Activated T-cell treated with anti-CD3 and anti-CD28 coated beads, Interleukin-2, amount 50 U/mL, for 24 hours (primary cell): ENCODE measurements around the gene GALT.
"Not testable (repeated sequence)": the region's sequence is repeated elsewhere in the genome, so short reads cannot be mapped to it uniquely, and the experiment has no call there.

ENCODE experiments used
- DNase-seq: peaks from one replicate; pipeline ENCODE4 v3.0.0-alpha.2; 2020
- H3K27ac Mint-ChIP-seq: 2 replicates; pipeline ENCODE4 v1.8.0; 2020; ENCODE audit warnings: mild to moderate bottlenecking, mixed read lengths
- H3K27me3 Mint-ChIP-seq: 2 replicates; pipeline ENCODE4 v1.8.0; 2020; ENCODE audit warnings: mixed read lengths
- H3K36me3 Mint-ChIP-seq: 2 replicates; pipeline ENCODE4 v1.8.0; 2020; ENCODE audit warnings: low read depth, mixed read lengths
- H3K4me1 Mint-ChIP-seq: 2 replicates; pipeline ENCODE4 v1.8.0; 2020; ENCODE audit warnings: low read depth, mixed read lengths
- H3K4me3 Mint-ChIP-seq: 2 replicates; pipeline ENCODE4 v1.8.0; 2020; ENCODE audit warnings: mild to moderate bottlenecking, moderate library complexity, mixed read lengths
- H3K9me3 Mint-ChIP-seq: 2 replicates; pipeline ENCODE4 v1.8.0; 2020; ENCODE audit warnings: mixed read lengths

GALT gene

GRCh38 chr9:34635556-34635955 lies 10.9 kb upstream of the GALT start:
- H3K36me3 Mint-ChIP-seq = peaks cover 37% of the 10 kb centered on the region
- H3K4me3 Mint-ChIP-seq = peak overlapping the region; percentile 97
- no peak for DNase-seq
- peaks cover 43% of the 10 kb centered on the region for H3K4me1 Mint-ChIP-seq
- peaks cover 1% of the 10 kb centered on the region for H3K27me3 Mint-ChIP-seq
- no peaks in the 10 kb centered on the region for H3K9me3 Mint-ChIP-seq
- H3K27ac Mint-ChIP-seq = peak overlapping the region; percentile 76

- Mint-ChIP-seq H3K9me3 (no peaks in the 10 kb centered on the region), H3K4me3 (peak overlapping the region; percentile 97), H3K4me1 (peaks cover 46% of the 10 kb centered on the region), H3K27ac (peak overlapping the region; percentile 93), H3K36me3 (peaks cover 37% of the 10 kb centered on the region), H3K27me3 (no peaks in the 10 kb centered on the region)
- DNase-seq = peak; percentile 68
Measured at GRCh38 chr9:34636791-34637355, 9.6 kb upstream of the GALT start.

- Mint-ChIP-seq H3K36me3 (peaks cover 37% of the 10 kb centered on the region), H3K4me1 (peaks cover 46% of the 10 kb centered on the region), H3K4me3 (peak within 1 kb of the TSS; percentile 97), H3K27ac (peak within 1 kb of the TSS; percentile 93), H3K9me3 (no peaks in the 10 kb centered on the region), H3K27me3 (no peaks in the 10 kb centered on the region)
- peak; percentile 97 for DNase-seq
Measured at GRCh38 chr9:34637356-34638137, 8.9 kb upstream of the GALT start, which contains the start of gene SIGMAR1. Gene SIGMAR1, minus strand, starts transcription at chr9:34637787. Its CDS starts 90 bp downstream, at chr9:34637697.

GRCh38 chr9:34638138-34638445 lies 8.4 kb upstream of the GALT start:
- Mint-ChIP-seq H3K4me1 (peaks cover 46% of the 10 kb centered on the region), H3K9me3 (no peaks in the 10 kb centered on the region), H3K36me3 (peaks cover 37% of the 10 kb centered on the region), H3K27me3 (no peaks in the 10 kb centered on the region), H3K4me3 (peak overlapping the region; percentile 97), H3K27ac (peak overlapping the region; percentile 93)
- DNase-seq = no peak

- not testable (repeated sequence) for H3K27ac Mint-ChIP-seq, H3K4me3 Mint-ChIP-seq, H3K27me3 Mint-ChIP-seq, H3K9me3 Mint-ChIP-seq, DNase-seq
- Mint-ChIP-seq H3K36me3 (peaks cover 32% of the 10 kb centered on the region), H3K4me1 (peaks cover 40% of the 10 kb centered on the region)
Measured at GRCh38 chr9:34639322-34639721, 7.2 kb upstream of the GALT start.

DNA sequence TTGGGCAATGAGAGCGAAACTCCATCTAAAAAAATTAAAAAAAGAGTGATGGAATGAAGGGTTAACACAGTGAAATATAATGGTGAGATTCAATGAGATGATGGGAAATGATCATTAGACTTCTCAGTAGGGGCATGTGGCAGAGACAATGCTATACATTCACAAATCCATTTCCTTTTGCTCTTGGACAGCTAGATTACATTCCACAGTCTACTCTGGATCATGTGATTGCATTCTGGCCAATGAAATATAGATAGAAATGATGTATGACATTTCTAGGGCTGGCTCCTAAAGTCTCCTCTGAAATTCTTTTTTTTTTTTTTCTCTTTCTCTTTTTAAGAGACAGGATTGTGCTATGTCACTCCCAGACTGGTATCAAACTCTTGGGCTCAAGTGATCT lies 3.8 kb upstream of the GALT start:
- H3K4me3 Mint-ChIP-seq = no peak overlapping the region

GRCh38 chr9:34644766-34645314 lies 1.6 kb upstream of the GALT start:
- no peak overlapping the region for H3K4me3 Mint-ChIP-seq
- no peaks in the 10 kb centered on the region for H3K9me3 Mint-ChIP-seq
- H3K36me3 Mint-ChIP-seq = peaks cover 35% of the 10 kb centered on the region
- no peaks in the 10 kb centered on the region for H3K27me3 Mint-ChIP-seq
- no peak for DNase-seq
- peaks cover 30% of the 10 kb centered on the region for H3K4me1 Mint-ChIP-seq
- no peak overlapping the region for H3K27ac Mint-ChIP-seq

More for the DNA sequence above, 3.8 kb upstream of the GALT start:
- Mint-ChIP-seq H3K27ac (no peak overlapping the region), H3K36me3 (peaks cover 18% of the 10 kb centered on the region), H3K4me1 (peaks cover 29% of the 10 kb centered on the region), H3K27me3 (no peaks in the 10 kb centered on the region), H3K9me3 (no peaks in the 10 kb centered on the region)
- DNase-seq = no peak

DNA sequence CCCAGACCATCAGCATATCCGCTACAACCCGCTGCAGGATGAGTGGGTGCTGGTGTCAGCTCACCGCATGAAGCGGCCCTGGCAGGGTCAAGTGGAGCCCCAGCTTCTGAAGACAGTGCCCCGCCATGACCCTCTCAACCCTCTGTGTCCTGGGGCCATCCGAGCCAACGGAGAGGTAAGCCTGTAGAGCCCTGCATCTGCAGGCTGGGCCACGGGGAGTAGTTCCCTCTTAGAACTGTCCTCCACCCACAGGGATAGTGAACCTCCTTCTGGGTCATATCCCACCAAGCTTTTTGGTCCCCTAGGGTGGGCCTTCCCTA lies 569 bp downstream of the GALT start:
- H3K4me3 Mint-ChIP-seq = peak overlapping the region; percentile 92
- H3K36me3 Mint-ChIP-seq = peaks cover 54% of the 10 kb centered on the region
- no peak for DNase-seq
- H3K27ac Mint-ChIP-seq = peak overlapping the region; percentile 94
- no peaks in the 10 kb centered on the region for H3K27me3 Mint-ChIP-seq
- H3K9me3 Mint-ChIP-seq = no peaks in the 10 kb centered on the region
- H3K4me1 Mint-ChIP-seq = peaks cover 32% of the 10 kb centered on the region

DNA sequence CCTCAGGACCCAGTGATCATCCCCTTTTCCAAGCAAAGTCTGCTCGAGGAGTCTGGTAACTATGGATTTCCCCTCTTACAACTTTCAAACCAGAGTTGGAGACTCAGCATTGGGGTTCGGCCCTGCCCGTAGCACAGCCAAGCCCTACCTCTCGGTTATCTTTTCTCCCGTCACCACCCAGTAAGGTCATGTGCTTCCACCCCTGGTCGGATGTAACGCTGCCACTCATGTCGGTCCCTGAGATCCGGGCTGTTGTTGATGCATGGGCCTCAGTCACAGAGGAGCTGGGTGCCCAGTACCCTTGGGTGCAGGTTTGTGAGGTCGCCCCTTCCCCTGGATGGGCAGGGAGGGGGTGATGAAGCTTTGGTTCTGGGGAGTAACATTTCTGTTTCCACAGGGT lies 1.2 kb downstream of the GALT start:
- Mint-ChIP-seq H3K27ac (peak overlapping the region; percentile 94), H3K36me3 (peaks cover 54% of the 10 kb centered on the region), H3K9me3 (no peaks in the 10 kb centered on the region), H3K4me3 (peak overlapping the region; percentile 92), H3K27me3 (no peaks in the 10 kb centered on the region), H3K4me1 (peaks cover 38% of the 10 kb centered on the region)
- no peak for DNase-seq

DNA sequence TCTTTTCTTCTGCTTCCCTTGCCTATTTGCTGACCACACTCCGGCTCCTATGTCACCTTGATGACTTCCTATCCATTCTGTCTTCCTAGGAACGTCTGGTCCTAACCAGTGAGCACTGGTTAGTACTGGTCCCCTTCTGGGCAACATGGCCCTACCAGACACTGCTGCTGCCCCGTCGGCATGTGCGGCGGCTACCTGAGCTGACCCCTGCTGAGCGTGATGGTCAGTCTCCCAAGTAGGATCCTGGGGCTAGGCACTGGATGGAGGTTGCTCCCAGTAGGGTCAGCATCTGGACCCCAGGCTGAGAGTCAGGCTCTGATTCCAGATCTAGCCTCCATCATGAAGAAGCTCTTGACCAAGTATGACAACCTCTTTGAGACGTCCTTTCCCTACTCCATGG lies 2.2 kb downstream of the GALT start:
- Mint-ChIP-seq H3K4me3 (peak overlapping the region; percentile 92), H3K27ac (peak overlapping the region; percentile 28), H3K4me1 (peaks cover 44% of the 10 kb centered on the region), H3K9me3 (no peaks in the 10 kb centered on the region), H3K27me3 (no peaks in the 10 kb centered on the region), H3K36me3 (peaks cover 54% of the 10 kb centered on the region)
- DNase-seq = no peak

- Mint-ChIP-seq H3K4me3 (no peak overlapping the region), H3K27me3 (no peaks in the 10 kb centered on the region), H3K36me3 (peaks cover 54% of the 10 kb centered on the region), H3K9me3 (no peaks in the 10 kb centered on the region), H3K27ac (peak overlapping the region; percentile 15), H3K4me1 (peaks cover 43% of the 10 kb centered on the region)
- DNase-seq = no peak
Measured at GRCh38 chr9:34650816-34651215, 4.3 kb downstream of the GALT start.

- Mint-ChIP-seq H3K9me3 (no peaks in the 10 kb centered on the region), H3K27ac (peak overlapping the region; percentile 15), H3K27me3 (no peaks in the 10 kb centered on the region), H3K36me3 (peaks cover 54% of the 10 kb centered on the region), H3K4me1 (peaks cover 38% of the 10 kb centered on the region), H3K4me3 (no peak overlapping the region)
- no peak for DNase-seq
Measured at GRCh38 chr9:34651321-34651720, 4.8 kb downstream of the GALT start.

DNA sequence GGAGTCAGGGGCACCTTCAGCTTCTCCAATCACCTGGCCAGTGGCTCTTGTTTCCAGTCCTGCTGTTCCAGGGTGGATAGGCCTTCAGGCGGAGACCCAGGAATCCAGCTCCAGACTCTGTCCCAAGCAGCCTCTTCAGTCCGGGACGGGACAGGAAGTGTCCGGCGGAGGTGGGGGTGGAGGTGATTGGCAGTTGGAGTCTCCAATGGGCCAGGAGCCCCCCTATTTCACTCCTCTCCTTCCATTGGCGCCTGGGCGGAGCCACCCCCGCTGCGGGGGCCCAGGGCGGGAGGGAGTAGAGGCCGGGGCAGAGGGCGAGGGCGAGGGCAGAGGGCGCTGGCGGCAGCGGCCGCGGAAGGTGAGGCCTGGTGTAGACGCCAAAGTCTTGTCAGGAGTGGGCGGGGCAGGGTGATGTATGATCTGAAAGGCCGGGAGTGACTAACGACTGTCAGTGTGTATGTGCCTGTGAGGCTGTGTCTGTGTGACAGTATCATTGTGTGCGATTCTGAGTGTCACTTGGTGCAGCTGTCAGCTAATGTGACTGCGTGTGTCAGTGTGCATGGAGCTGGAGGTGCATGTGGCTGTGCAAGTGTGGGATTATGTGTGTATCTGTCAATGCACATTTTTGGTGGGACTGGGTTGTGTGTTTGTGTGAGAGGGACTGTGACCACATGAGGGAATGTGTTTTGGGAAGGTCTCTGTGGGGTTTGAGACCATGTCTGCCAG lies 5.6 kb downstream of the GALT start, which contains the start of gene IL11RA:
TSS of gene IL11RA (plus strand) at position 310 of the 726 bp plus-strand sequence. CDS start 3,033 bp downstream, outside the sequence.
- H3K27me3 Mint-ChIP-seq = no peaks in the 10 kb centered on the region
- H3K36me3 Mint-ChIP-seq = peaks cover 48% of the 10 kb centered on the region
- peak; percentile 62 for DNase-seq
- H3K4me1 Mint-ChIP-seq = peaks cover 37% of the 10 kb centered on the region
- H3K27ac Mint-ChIP-seq = peak within 1 kb of the TSS; percentile 58
- no peak within 1 kb of the TSS for H3K4me3 Mint-ChIP-seq
- no peaks in the 10 kb centered on the region for H3K9me3 Mint-ChIP-seq

- Mint-ChIP-seq H3K4me3 (no peak overlapping the region), H3K27ac (peak overlapping the region; percentile 58), H3K36me3 (peaks cover 42% of the 10 kb centered on the region), H3K4me1 (peaks cover 32% of the 10 kb centered on the region), H3K27me3 (no peaks in the 10 kb centered on the region), H3K9me3 (no peaks in the 10 kb centered on the region)
- no peak for DNase-seq
Measured at GRCh38 chr9:34652602-34653000, 6.1 kb downstream of the GALT start.
